K562 (cell line): ENCODE results near the gene FRMD4B. TPM values are rescaled to one million over a fixed set of nuclear protein-coding genes. Genes with fewer than 3 reads are reported as not detected.

ENCODE experiments used
- BRCA1 ChIP-seq, 2 experiments: fragments of 450-650 bp in 1 of 2; sonication (generic) in 1 of 2; formaldehyde crosslinking in 1 of 2; IDR thresholded peaks; 2 replicates each; pipeline versions ENCODE4 v1.5.0 to v1.6.1; 2017 to 2020; ENCODE audit warnings: mild to moderate bottlenecking in 1 of 2, missing genetic modification reagents in 1 of 2
- CXXC5 ChIP-seq: fragments of 250-450 bp; sonication (Bioruptor Pico); IDR thresholded peaks from 2 replicates; pipeline ENCODE4 v1.8.0; 2022; ENCODE audit warnings: inconsistent platforms, mild to moderate bottlenecking, moderate library complexity
- PTTG1 ChIP-seq: fragments of 450-650 bp; IDR thresholded peaks from 2 replicates; pipeline ENCODE4 v1.6.1; 2016; ENCODE audit warnings: low read depth, mild to moderate bottlenecking, missing genetic modification characterization, missing compliant biosample characterization
- SOX6 ChIP-seq: fragments of 450-650 bp; IDR thresholded peaks from 2 replicates; pipeline ENCODE4 v1.6.1; 2014; ENCODE audit warnings: mild to moderate bottlenecking
- TEAD2 ChIP-seq: fragments of 450-650 bp; IDR thresholded peaks from 2 replicates; pipeline ENCODE4 v1.6.1; 2016; ENCODE audit warnings: missing genetic modification characterization, control low read depth, missing compliant biosample characterization
- THAP12 ChIP-seq: fragments of 250-450 bp; sonication (Bioruptor Pico); IDR thresholded peaks from 2 replicates; pipeline ENCODE4 v1.9.0; 2021; ENCODE audit warnings: mild to moderate bottlenecking, inconsistent platforms
- TOE1 ChIP-seq, 2 experiments: fragments of 450-650 bp in 1 of 2; sonication (generic) in 1 of 2; formaldehyde crosslinking in 1 of 2; IDR thresholded peaks; 2 replicates each; pipeline versions ENCODE4 v1.7.1 to v1.8.0; 2016 to 2022; ENCODE audit warnings: borderline replicate concordance in 2 of 2, mild to moderate bottlenecking in 2 of 2, antibody characterized with exemption in 1 of 2, inconsistent platforms in 1 of 2, low read depth in 1 of 2, missing genetic modification reagents in 1 of 2, moderate library complexity in 1 of 2
- ZBTB11 ChIP-seq, 3 experiments: fragments of 200-800 bp in 1 of 3; fragments of 250-450 bp in 1 of 3; fragments of 450-650 bp in 1 of 3; sonication (Bioruptor Pico) in 1 of 3; sonication (Bioruptor generic) in 1 of 3; formaldehyde crosslinking in 1 of 3; IDR thresholded peaks; 2 replicates each; pipeline versions ENCODE4 v1.6.1 to v1.8.0; 2016 to 2022; ENCODE audit warnings: mild to moderate bottlenecking in 2 of 3, missing genetic modification characterization in 2 of 3, missing compliant biosample characterization in 1 of 3, moderate library complexity in 1 of 3
- ZBTB26 ChIP-seq: fragments of 450-650 bp; formaldehyde crosslinking; IDR thresholded peaks from 2 replicates; pipeline ENCODE4 v1.4.0; 2022; ENCODE audit warnings: missing genetic modification characterization
- ZMIZ1 ChIP-seq, 2 experiments: fragments of 150-350 bp in 1 of 2; IDR thresholded peaks; 2 replicates each; pipeline ENCODE4 v1.6.1; 2012 to 2016; ENCODE audit warnings: low read depth in 2 of 2, low read length in 2 of 2, mild to moderate bottlenecking in 1 of 2, moderate library complexity in 1 of 2
- ZNF239 ChIP-seq: fragments of 250-450 bp; sonication (Bioruptor Pico); IDR thresholded peaks from 2 replicates; pipeline ENCODE4 v1.4.0; 2020; ENCODE audit warnings: mild to moderate bottlenecking
- ZNF3 ChIP-seq: fragments of 250-450 bp; sonication (Bioruptor Pico); IDR thresholded peaks from 2 replicates; pipeline ENCODE4 v1.5.0; 2021; ENCODE audit warnings: mild to moderate bottlenecking, moderate library complexity
- ZNF668 ChIP-seq: fragments of 250-450 bp; sonication (Bioruptor Pico); IDR thresholded peaks from 2 replicates; pipeline ENCODE4 v1.8.0; 2022; ENCODE audit warnings: mild to moderate bottlenecking, inconsistent platforms
- polyA plus RNA-seq, 8 experiments: library from polyadenylated mRNA; depleted of rRNA in 4 of 8; stranded (reverse) in 5 of 8; unstranded in 3 of 8; fragments of >200 nt; fragmentation: Nextera tagmentation in 2 of 8; fragmentation: Illumina TruSeq in 1 of 8; extraction: Ambion mirVana in 2 of 8; extraction: Trizol in 1 of 8; gene quantifications; 2 replicates each; pipeline versions ENCODE4 v1.2.1 to v1.2.3, GENCODE V29; 2011 to 2014; ENCODE audit warnings: inconsistent platforms in 1 of 8, missing spikeins in 1 of 8
- total RNA-seq, 7 experiments: library from RNA; depleted of rRNA in 6 of 7; stranded (reverse); fragments of >200 nt in 6 of 7; fragmentation: Illumina TruSeq in 2 of 7; extraction: Trizol in 2 of 7; gene quantifications; 2 replicates each; pipeline versions ENCODE4 v1.2.1 to v1.2.3, GENCODE V29; 2011 to 2021; ENCODE audit warnings: low replicate concordance in 1 of 7

Gene FRMD4B
- total and polyA plus RNA-seq, 9 of the 15 experiments (the other 6 are each of a cell fraction or from before 2014, with no cell fraction given), result 0.03 to 0.09 (median 0.04) TPM; not detected in 3

- TF ChIP-seq BRCA1 (IDR thresholded peaks at IDR 0.05) (no peak), BRCA1 (CRISPR knock-in tag; IDR thresholded peaks at IDR 0.05) (no peak), PTTG1 (tag) (0 out of 2 replicates have a peak, but pooled peaks have one; percentile 43), ZMIZ1 (IDR thresholded peaks at IDR 0.05; ENCODE audit: low read depth in 2 of 2, low read length in 2 of 2) (no peak), THAP12 (CRISPR knock-in tag) (no peak), CXXC5 (CRISPR knock-in tag) (0 out of 2 replicates have a peak, but pooled peaks have one; percentile 17), TEAD2 (no peak), ZNF668 (CRISPR knock-in tag) (0 out of 2 replicates have a peak, but pooled peaks have one; percentile 6), ZBTB26 (no peak), SOX6 (peak; percentile 55), ZBTB11 (CRISPR knock-in tag; IDR thresholded peaks at IDR 0.05) (no peak), ZNF239 (no peak), TOE1 (IDR thresholded peaks at IDR 0.05; ENCODE audit: borderline replicate concordance) (no peak), TOE1 (CRISPR knock-in tag; IDR thresholded peaks at IDR 0.05; ENCODE audit: borderline replicate concordance, low read depth) (no peak), ZNF3 (CRISPR knock-in tag) (peak; percentile 93)
Measured at GRCh38 chr3:69142090-69142489, 243.8 kb downstream of the FRMD4B start (continued).
